Lower lobe of right lung (tissue), 2 donors: ENCODE measurements around the gene TMEM52. TPM values are rescaled to one million over a fixed set of nuclear protein-coding genes. Genes with fewer than 3 reads are reported as not detected.
"Not testable (repeated sequence)": the region's sequence is repeated elsewhere in the genome, so short reads cannot be mapped to it uniquely, and the experiment has no call there.

ENCODE experiments used
- ATAC-seq, 2 donors: fragments of 200-7000 bp; cut with Tn5 transposase; one replicate each; pipeline ENCODE4 v1.9.1; 2020 to 2022; ENCODE audit warnings: mild to moderate bottlenecking in 2 of 2, moderate library complexity in 2 of 2
- DNase-seq: peaks from one replicate; pipeline ENCODE4 v3.0.0-alpha.2; 2020
- H3K27ac ChIP-seq: fragments of 200-600 bp; one replicate; pipeline ENCODE4 v1.8.0; 2022
- H3K27me3 ChIP-seq: fragments of 200-600 bp; one replicate; pipeline ENCODE4 v1.8.0; 2022; ENCODE audit warnings: low read depth
- H3K36me3 ChIP-seq: fragments of 200-600 bp; one replicate; pipeline ENCODE4 v1.8.0; 2022; ENCODE audit warnings: mild to moderate bottlenecking
- H3K4me1 ChIP-seq: fragments of 200-600 bp; one replicate; pipeline ENCODE4 v1.8.0; 2022
- H3K4me3 ChIP-seq: fragments of 200-600 bp; one replicate; pipeline ENCODE4 v1.8.0; 2022; ENCODE audit warnings: mild to moderate bottlenecking
- H3K9me3 ChIP-seq: fragments of 200-600 bp; one replicate; pipeline ENCODE4 v1.8.0; 2022
- CTCF ChIP-seq: fragments of 200-600 bp; IDR thresholded peaks from one replicate; pipeline ENCODE4 v1.8.0; 2022; ENCODE audit warnings: antibody characterized with exemption, mild to moderate bottlenecking
- intact Hi-C: fragments of 100-400 bp; cut with DNase I; formaldehyde crosslinking; loops from one replicate; pipeline ENCODE4 v1.11.0; 2022
- total RNA-seq: library from RNA; stranded (reverse); fragmentation: NEBNext Ultra II Directional; extraction: Animal tissue kit (Norgen Biotek cat#: 25700); gene quantifications from one replicate; pipeline ENCODE4 v1.2.1, GENCODE V29; 2021
- donor health status: DM: no; HTN: yes; CAD: no; lungs with severe emphysema.

The TMEM52 gene
- total RNA-seq, 1 donor from 2014 or later = 1.4 TPM

GRCh38 chr1:1891349-1892078, 27.6 kb downstream of the TMEM52 start:
- Histone ChIP-seq H3K4me1 (peaks cover 54% of the 10 kb centered on the region), H3K4me3 (peak overlapping the region; percentile 93), H3K36me3 (no peaks in the 10 kb centered on the region), H3K9me3 (no peaks in the 10 kb centered on the region), H3K27ac (peak overlapping the region; percentile 87), H3K27me3 (peaks cover 6% of the 10 kb centered on the region)
- no peak for TF ChIP-seq CTCF
- DNase-seq = peak; percentile 86
- intact Hi-C loops = no loop called here
- peak; percentile 83 for ATAC-seq

DNA sequence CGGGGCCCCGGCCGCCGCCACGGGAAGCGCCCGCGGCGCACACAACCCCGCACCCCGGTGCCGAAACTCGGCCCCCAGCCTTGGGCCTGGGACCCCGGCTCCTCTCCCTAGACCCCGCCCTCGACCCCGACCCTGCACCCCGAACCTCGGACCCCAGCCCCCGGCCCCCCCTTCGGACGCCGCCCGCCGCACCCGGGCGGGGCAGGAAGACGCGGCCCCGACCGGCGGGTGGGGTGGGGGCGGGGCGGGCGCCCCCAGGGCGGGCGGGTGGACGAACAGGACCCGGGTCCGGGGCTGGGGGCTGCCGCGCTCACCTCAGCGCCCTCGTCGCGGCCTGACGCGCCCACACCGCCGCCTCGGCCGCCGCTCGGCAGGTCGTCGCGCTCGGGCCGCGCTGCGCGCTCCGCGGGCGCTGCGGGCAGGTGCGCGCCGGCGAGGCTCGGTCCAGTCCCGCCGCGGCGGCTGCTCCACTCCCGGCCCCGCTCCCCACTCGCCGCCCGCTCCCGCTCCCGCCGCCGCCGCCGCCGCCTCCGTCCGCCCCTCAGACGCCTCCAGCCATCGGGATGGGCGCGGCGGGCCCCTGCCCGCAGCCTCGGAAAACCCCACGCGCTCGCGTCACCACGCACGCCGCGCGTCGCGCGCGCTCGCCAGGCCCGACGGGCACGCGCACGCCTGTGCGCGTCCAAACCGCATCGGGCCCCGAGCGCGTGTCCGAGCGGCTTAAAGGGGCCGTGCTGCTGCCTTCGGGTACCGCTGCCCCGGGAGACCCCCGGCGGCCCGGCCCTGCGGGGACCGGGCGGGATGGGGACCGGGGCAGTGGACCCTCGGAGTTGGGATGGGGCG, 28.4 kb downstream of the TMEM52 start, which contains the start of gene GNB1:
Gene GNB1 (minus strand): TSS at position 582 of the 843 bp plus-strand sequence. CDS start 65,634 bp downstream, outside the sequence.
- DNase-seq (peak; percentile 91), ATAC-seq (peak; percentile 91 to 95)
- Histone ChIP-seq H3K4me3 (peak within 1 kb of the TSS; percentile 93), H3K9me3 (no peaks in the 10 kb centered on the region), H3K27ac (peak within 1 kb of the TSS; percentile 87), H3K4me1 (peaks cover 62% of the 10 kb centered on the region), H3K27me3 (peaks cover 6% of the 10 kb centered on the region), H3K36me3 (no peaks in the 10 kb centered on the region)
- intact Hi-C loops = no loop called here
- TF ChIP-seq CTCF = no peak

DNA sequence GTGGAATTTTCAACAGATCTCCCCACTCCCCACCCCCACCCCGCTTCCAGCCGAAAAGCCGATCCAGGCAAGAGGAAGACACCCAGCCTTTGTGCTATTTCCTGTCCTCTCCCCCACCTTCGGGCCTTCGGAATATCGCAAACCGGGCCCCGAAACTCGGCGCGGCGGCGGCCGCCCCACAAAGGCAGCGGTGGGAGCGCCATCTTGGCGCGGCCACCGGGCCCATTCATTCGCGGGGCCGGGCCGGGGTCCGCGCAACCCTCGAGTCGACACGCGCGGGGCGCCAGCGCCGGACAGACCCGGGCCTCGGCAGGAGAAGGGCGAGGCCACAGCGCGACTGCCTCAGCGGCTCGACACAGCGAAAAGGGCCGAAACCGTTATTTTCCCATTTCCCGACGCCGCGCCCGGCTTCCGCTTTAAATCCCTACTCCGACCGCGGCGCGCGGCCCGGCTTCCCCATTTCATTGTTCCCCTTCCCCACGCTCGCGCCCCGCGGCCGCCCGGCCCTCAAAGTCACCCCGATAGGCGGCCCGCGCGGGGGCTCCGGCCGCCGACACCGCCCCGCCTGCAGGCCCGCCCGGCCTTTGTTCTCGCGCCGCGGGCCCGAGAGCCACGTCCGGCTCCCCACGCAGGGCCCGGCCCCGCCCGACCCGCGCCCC, 29.1 kb downstream of the TMEM52 start:
- Histone ChIP-seq H3K36me3 (no peaks in the 10 kb centered on the region), H3K4me1 (peaks cover 66% of the 10 kb centered on the region), H3K4me3 (peak overlapping the region; percentile 93), H3K27ac (peak overlapping the region; percentile 87), H3K27me3 (no peaks in the 10 kb centered on the region), H3K9me3 (no peaks in the 10 kb centered on the region)
- DNase-seq (peak; percentile 92), ATAC-seq (peak; percentile 23 to 40)
- TF ChIP-seq CTCF = no peak
- intact Hi-C loops = no loop called here

- Histone ChIP-seq H3K27ac (peak overlapping the region; percentile 87), H3K4me1 (peaks cover 66% of the 10 kb centered on the region), H3K4me3 (peak overlapping the region; percentile 93), H3K9me3 (no peaks in the 10 kb centered on the region), H3K27me3 (no peaks in the 10 kb centered on the region), H3K36me3 (no peaks in the 10 kb centered on the region)
- ATAC-seq (no peak), DNase-seq (no peak)
- no peak for TF ChIP-seq CTCF
- intact Hi-C loops = no loop called here
These were observed 29.9 kb downstream of the TMEM52 start for GRCh38 chr1:1889090-1889750.

DNA sequence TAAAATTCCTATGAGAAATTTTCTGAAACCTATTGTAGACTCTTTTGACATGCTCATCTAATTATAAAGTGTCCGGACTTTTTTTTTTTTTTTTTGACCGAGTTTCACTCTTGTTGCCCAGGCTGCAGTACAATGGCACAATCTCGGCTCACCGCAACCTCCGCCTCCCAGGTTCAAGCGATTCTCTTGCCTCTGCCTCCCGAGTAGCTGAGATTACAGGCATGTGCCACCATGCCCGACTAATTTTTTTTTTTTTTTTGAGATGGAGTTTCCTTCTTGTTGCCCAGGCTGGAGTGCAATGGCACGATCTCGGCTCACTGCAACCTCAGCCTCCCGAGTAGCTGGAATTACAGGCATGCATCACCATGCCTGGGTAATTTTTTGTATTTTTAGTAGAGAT, 35.2 kb downstream of the TMEM52 start:
- H3K9me3 ChIP-seq, H3K27me3 ChIP-seq, H3K27ac ChIP-seq, H3K36me3 ChIP-seq, intact Hi-C loops, ATAC-seq, DNase-seq: not testable (repeated sequence)
- H3K4me1 ChIP-seq = peaks cover 96% of the 10 kb centered on the region
- H3K4me3 ChIP-seq = peak overlapping the region; percentile 3
